Glutamatergic neuron (in vitro differentiated cells): ENCODE results near the gene HOXB6. TPM values are rescaled to one million over a fixed set of nuclear protein-coding genes. Genes with fewer than 3 reads are reported as not detected.

Experiments
- DNase-seq: peaks from one replicate; pipeline ENCODE4 v3.0.0; 2022
- H3K27ac Mint-ChIP-seq: one replicate; pipeline ENCODE4 v1.8.0; 2020; ENCODE audit warnings: mild to moderate bottlenecking, mixed read lengths, inconsistent platforms; ENCODE audit not compliant: unreplicated experiment
- H3K27me3 Mint-ChIP-seq: one replicate; pipeline ENCODE4 v1.8.0; 2020; ENCODE audit warnings: mild to moderate bottlenecking, moderate library complexity, mixed read lengths, inconsistent platforms; ENCODE audit not compliant: unreplicated experiment
- H3K36me3 Mint-ChIP-seq: one replicate; pipeline ENCODE4 v1.8.0; 2020; ENCODE audit warnings: mild to moderate bottlenecking, mixed read lengths, inconsistent platforms; ENCODE audit not compliant: unreplicated experiment
- H3K4me1 Mint-ChIP-seq: one replicate; pipeline ENCODE4 v1.8.0; 2020; ENCODE audit warnings: mild to moderate bottlenecking, low read depth, mixed read lengths, inconsistent platforms; ENCODE audit not compliant: unreplicated experiment
- H3K4me3 Mint-ChIP-seq: one replicate; pipeline ENCODE4 v1.8.0; 2020; ENCODE audit warnings: mild to moderate bottlenecking, mixed read lengths, inconsistent platforms; ENCODE audit not compliant: unreplicated experiment
- H3K9me3 Mint-ChIP-seq: one replicate; pipeline ENCODE4 v1.8.0; 2020; ENCODE audit warnings: mild to moderate bottlenecking, moderate library complexity, mixed read lengths, inconsistent platforms; ENCODE audit not compliant: unreplicated experiment
- CTCF ChIP-seq: fragments of 200-600 bp; sonication (generic); IDR thresholded peaks from one replicate; pipeline ENCODE4 v1.5.0; 2021; ENCODE audit not compliant: partially characterized antibody, unreplicated experiment
- total RNA-seq: library from RNA; stranded (reverse); fragmentation: NEBNext Ultra II Directional; extraction: Animal tissue kit (Norgen Biotek cat#: 25700); gene quantifications from one replicate; pipeline ENCODE4 v1.2.1, GENCODE V29; 2021; ENCODE audit not compliant: unreplicated experiment

Gene HOXB6
- total RNA-seq, 1 donor from 2014 or later: not detected

GRCh38 chr17:48554412-48555257, 50.2 kb downstream of the HOXB6 start:
- TF ChIP-seq CTCF: no peak
- H3K27ac Mint-ChIP-seq: no peak overlapping the region
- no peaks in the 10 kb centered on the region for H3K36me3 Mint-ChIP-seq
- peaks cover 11% of the 10 kb centered on the region for H3K9me3 Mint-ChIP-seq
- peak overlapping the region; percentile 57 for H3K4me3 Mint-ChIP-seq
- H3K4me1 Mint-ChIP-seq: peaks cover 7% of the 10 kb centered on the region
- DNase-seq: peak; percentile 30
- peaks cover 54% of the 10 kb centered on the region for H3K27me3 Mint-ChIP-seq

GRCh38 chr17:48553826-48554225, 51.0 kb downstream of the HOXB6 start:
- no peak for TF ChIP-seq CTCF
- Mint-ChIP-seq H3K36me3 (no peaks in the 10 kb centered on the region), H3K4me3 (no peak overlapping the region), H3K27me3 (peaks cover 50% of the 10 kb centered on the region), H3K9me3 (peaks cover 10% of the 10 kb centered on the region), H3K4me1 (peaks cover 7% of the 10 kb centered on the region), H3K27ac (no peak overlapping the region)
- no peak for DNase-seq

GRCh38 chr17:48553190-48553547, 51.6 kb downstream of the HOXB6 start:
- H3K9me3 Mint-ChIP-seq: peaks cover 11% of the 10 kb centered on the region
- H3K36me3 Mint-ChIP-seq: no peaks in the 10 kb centered on the region
- H3K4me3 Mint-ChIP-seq: no peak overlapping the region
- no peak for TF ChIP-seq CTCF
- peaks cover 47% of the 10 kb centered on the region for H3K27me3 Mint-ChIP-seq
- peaks cover 7% of the 10 kb centered on the region for H3K4me1 Mint-ChIP-seq
- DNase-seq: no peak
- H3K27ac Mint-ChIP-seq: no peak overlapping the region

GRCh38 chr17:48552466-48553189, 52.2 kb downstream of the HOXB6 start:
- no peaks in the 10 kb centered on the region for H3K36me3 Mint-ChIP-seq
- H3K4me3 Mint-ChIP-seq: no peak overlapping the region
- H3K9me3 Mint-ChIP-seq: peaks cover 11% of the 10 kb centered on the region
- DNase-seq: no peak
- H3K4me1 Mint-ChIP-seq: peaks cover 9% of the 10 kb centered on the region
- TF ChIP-seq CTCF: no peak
- peaks cover 44% of the 10 kb centered on the region for H3K27me3 Mint-ChIP-seq
- H3K27ac Mint-ChIP-seq: no peak overlapping the region
